Neural progenitor cell (in vitro differentiated cells): ENCODE measurements around the gene C1orf21.

ENCODE experiments used
- CTCF ChIP-seq: fragments of 200-600 bp; sonication (generic); IDR thresholded peaks from 2 replicates; pipeline ENCODE4 v1.5.1; 2017; ENCODE audit warnings: antibody characterized with exemption, mild to moderate bottlenecking
- EZH2 ChIP-seq: fragments of 200-600 bp; sonication (generic); IDR thresholded peaks from 2 replicates; pipeline ENCODE4 v1.6.1; 2017; ENCODE audit warnings: antibody characterized with exemption, mild to moderate bottlenecking, moderate library complexity
- EZH2phosphoT487 ChIP-seq: fragments of 200-600 bp; sonication (generic); IDR thresholded peaks from 2 replicates; pipeline ENCODE4 v1.6.1; 2017; ENCODE audit warnings: antibody characterized with exemption

GRCh38 chr1:184568148-184568547, 181.3 kb downstream of the C1orf21 start:
- TF ChIP-seq CTCF (no peak), EZH2 (no peak), EZH2phosphoT487 (no peak)
